ENCODE measurements around the gene OTULINL.

DNA sequence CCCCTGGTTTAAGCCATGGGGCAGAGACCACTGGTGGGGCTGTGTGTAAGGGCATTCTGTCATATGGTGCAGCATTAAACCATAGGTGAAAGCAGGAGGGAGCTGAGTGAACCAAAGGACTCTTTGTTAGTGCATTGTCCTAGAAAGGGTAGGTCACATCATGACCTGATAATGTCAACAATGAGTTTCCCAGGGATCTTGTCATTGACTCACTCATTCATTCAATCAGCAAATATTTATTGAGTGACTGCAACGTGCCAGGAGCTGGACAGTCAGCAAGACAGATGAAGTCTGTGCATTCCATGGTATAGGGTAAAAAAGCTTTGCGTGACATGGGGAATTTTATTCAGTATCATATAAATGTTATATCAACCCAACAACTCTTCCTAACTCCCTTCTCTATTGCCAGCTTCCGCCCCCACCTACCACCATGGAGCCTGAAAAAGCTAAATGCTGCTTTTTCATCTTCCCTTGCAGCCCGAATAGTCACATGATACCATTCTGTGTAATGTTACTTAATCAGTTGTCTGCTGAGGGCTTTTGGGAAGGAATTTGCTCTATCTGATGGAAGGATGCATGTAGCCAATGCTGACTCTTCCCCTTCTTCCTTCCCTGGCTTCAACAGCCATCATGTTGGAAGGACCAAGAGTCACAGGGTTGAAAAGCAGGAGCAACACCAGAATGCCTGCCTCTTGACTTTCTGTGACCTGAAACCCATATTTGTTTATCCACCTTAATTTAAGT is 11.5 kb upstream of the OTULINL start:
- TF ChIP-seq POLR2A (IDR thresholded peaks at IDR 0.05; ENCODE audit: low read length) (no peak), GATA1 (IDR thresholded peaks at IDR 0.05; ENCODE audit: low read depth, low read length) (no peak)

All from erythroblast (primary cell).